ENCODE measurements around the gene ZNF584. TPM values are rescaled to one million over a fixed set of nuclear protein-coding genes. Genes with fewer than 3 reads are reported as not detected.
"Not testable (repeated sequence)": the region's sequence is repeated elsewhere in the genome, so short reads cannot be mapped to it uniquely, and the experiment has no call there.

Gene ZNF584
- total RNA-seq, 1 donor from 2014 or later, result 17.9 TPM

DNA sequence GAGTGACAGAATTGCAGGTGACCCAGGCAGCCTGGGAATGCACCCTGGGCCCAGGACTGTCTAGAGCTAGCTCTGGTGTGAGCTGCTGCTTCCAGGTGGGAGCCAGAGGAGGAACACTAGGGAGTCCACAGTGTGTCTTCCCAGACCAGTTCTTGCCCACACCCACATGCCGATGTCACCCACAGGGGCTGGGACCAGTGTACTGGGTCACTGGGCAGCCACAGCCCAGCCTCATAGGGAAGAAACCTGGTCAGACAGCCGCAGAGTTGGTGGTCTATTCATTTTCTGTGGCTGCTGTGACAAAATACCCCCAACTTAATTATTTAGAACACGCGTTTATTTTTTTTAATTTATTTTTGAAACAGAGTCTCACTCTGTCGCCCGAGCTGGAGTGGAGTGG lies 9.9 kb upstream of the ZNF584 start:
- H3K27me3 ChIP-seq, result no peaks in the 10 kb centered on the region
- no peak for DNase-seq (ENCODE audit: low spot score in 2 of 2)
- intact Hi-C loops (cut with DNase I), result no loop called here

DNA sequence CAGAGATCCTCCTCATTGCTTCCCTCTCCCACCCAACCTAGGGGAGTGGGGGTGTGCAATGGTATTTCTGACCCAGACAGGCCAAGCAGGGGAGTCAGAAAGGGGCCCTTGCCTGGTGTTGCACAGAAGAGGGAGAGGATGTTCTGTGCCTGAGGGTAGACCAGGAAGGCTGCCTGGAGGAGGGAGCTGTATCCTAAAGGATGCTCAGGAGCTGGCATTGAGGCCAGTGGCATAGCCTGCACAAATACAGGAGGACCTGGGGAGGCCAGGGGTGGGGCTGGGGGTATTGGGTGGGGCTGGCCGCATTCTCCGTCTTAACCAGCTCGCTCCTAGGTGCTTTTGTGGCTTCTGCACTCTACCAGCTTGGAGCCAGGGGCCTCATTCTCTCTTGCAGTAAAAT lies 8.5 kb upstream of the ZNF584 start:
- H3K4me3 ChIP-seq, result peak overlapping the region in 1 of 2 donors; percentile 67

More for the DNA sequence above, 9.9 kb upstream of the ZNF584 start:
- Histone ChIP-seq H3K36me3 (peaks cover 11 to 17% of the 10 kb centered on the region in 2 donors), H3K27ac (no peak overlapping the region), H3K4me3 (no peak overlapping the region), H3K9me3 (no peaks in the 10 kb centered on the region), H3K4me1 (peaks cover 7 to 10% of the 10 kb centered on the region in 2 donors)
- TF ChIP-seq, protein P1, sequence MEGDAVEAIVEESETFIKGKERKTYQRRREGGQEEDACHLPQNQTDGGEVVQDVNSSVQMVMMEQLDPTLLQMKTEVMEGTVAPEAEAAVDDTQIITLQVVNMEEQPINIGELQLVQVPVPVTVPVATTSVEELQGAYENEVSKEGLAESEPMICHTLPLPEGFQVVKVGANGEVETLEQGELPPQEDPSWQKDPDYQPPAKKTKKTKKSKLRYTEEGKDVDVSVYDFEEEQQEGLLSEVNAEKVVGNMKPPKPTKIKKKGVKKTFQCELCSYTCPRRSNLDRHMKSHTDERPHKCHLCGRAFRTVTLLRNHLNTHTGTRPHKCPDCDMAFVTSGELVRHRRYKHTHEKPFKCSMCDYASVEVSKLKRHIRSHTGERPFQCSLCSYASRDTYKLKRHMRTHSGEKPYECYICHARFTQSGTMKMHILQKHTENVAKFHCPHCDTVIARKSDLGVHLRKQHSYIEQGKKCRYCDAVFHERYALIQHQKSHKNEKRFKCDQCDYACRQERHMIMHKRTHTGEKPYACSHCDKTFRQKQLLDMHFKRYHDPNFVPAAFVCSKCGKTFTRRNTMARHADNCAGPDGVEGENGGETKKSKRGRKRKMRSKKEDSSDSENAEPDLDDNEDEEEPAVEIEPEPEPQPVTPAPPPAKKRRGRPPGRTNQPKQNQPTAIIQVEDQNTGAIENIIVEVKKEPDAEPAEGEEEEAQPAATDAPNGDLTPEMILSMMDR (IDR thresholded peaks at IDR 0.05), result no peak

DNA sequence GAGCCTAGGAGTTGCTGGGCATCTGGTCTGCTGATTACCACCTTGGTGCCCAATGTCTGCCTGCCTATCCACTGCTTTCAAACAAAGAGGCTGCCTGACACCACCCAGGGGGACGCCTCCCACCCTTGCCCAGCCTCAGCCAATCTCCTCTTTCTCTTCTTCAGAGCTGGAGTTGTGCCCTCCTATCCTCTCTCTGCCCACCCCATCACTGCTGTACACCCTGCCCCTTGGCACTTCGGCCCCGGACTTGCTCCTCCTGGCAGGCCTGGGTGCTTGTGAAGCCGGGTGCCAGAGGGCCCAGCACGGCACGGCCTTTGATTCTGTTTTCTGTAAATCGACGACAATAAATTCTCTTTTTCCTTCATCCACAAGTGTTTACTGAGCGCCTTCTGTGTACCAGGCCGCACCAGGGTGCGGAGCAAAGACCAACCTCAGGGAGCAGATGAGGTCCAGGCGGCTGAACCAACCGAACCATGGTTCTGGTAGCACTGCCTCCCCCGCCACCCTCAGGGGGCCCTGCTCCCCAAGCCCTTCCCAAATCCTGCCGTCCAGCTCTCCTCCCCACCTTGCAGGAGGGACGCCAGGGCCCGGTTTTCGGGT lies 8.0 kb upstream of the ZNF584 start:
- Histone ChIP-seq H3K27me3 (no peaks in the 10 kb centered on the region), H3K36me3 (no peaks in the 10 kb centered on the region), H3K9me3 (no peaks in the 10 kb centered on the region), H3K27ac (no peak overlapping the region), H3K4me3 (peak overlapping the region; percentile 66 to 67), H3K4me1 (peaks cover 7 to 10% of the 10 kb centered on the region in 2 donors)
- no peak for DNase-seq (ENCODE audit: low spot score in 2 of 2)
- intact Hi-C loops (cut with DNase I), result loop anchor here (2.0 kb wide), 1 partner anchor 98 kb away; no protein-coding TSS in a partner anchor
- TF ChIP-seq, protein P1 (IDR thresholded peaks at IDR 0.05), result no peak

More for the DNA sequence above, 8.5 kb upstream of the ZNF584 start:
- no peak overlapping the region for H3K27ac ChIP-seq
- peaks cover 7 to 10% of the 10 kb centered on the region in 2 donors for H3K4me1 ChIP-seq
- intact Hi-C loops (cut with DNase I), result loop anchor here (2.0 kb wide), 1 partner anchor 99 kb away; no protein-coding TSS in a partner anchor
- TF ChIP-seq, protein P1 (IDR thresholded peaks at IDR 0.05), result no peak
- H3K27me3 ChIP-seq, result no peaks in the 10 kb centered on the region
- H3K36me3 ChIP-seq, result peaks cover 0 to 3% of the 10 kb centered on the region in 2 donors
- no peaks in the 10 kb centered on the region for H3K9me3 ChIP-seq
- no peak for DNase-seq (ENCODE audit: low spot score in 2 of 2)

DNA sequence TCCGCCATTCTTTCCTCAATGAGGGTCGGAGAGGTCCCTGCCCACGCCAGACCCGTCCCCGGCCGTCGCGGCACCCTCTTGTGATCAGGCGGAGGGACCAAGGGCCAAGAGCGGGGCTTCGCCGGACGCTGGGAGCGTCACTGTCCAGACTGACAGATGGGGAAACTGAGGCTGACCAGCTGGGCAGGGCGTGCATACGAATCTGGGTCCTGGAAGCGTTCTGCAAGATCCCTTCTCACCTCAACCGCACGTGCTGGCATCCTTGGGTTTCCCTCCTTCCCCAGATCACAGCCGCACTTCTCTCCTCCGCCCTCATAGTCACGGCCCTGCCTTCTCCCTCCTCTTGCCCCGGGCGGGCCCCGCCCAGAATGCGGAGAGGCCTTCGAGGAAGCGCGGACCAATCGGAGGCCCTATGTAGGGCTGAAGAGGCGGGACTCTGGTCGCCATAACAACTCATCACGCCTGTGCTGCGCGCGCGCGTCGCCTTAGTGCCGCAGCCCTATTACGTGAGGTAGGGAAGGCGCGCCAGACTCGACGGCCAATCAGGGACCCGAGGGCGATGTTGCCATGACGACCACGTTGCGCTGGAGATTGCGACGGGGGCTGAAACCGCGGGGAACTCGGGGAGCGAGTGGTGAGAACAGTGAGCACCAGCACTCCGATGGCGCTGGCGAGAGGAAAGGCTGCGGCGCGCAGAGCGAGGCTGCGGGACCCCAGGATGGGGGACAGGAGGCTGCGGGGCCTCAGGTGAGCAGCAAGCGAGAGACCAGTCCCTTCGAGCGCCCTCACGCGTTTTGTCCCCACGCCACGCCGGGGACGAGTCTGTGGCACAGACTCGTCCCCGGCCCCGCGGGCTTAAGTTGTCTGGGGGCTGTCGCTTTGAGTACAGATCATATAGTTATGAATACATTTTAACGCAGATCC lies 7.3 kb upstream of the ZNF584 start:
- intact Hi-C loops (cut with DNase I), result loop anchor here (1.0 to 2.0 kb wide), 5 partner anchors 14 to 158 kb away; partner anchors contain the start of genes RPS5, ZNF132 and ZNF837
- TF ChIP-seq, protein P1 (IDR thresholded peaks at IDR 0.05), result peak in 1 of 3 experiments; percentile 30
- Histone ChIP-seq H3K4me1 (peaks cover 7 to 10% of the 10 kb centered on the region in 2 donors), H3K36me3 (no peaks in the 10 kb centered on the region), H3K27me3 (no peaks in the 10 kb centered on the region), H3K9me3 (no peaks in the 10 kb centered on the region), H3K27ac (no peak overlapping the region), H3K4me3 (peak overlapping the region; percentile 66 to 67)
- peak; percentile 99 for DNase-seq (ENCODE audit: low spot score in 2 of 2)

DNA sequence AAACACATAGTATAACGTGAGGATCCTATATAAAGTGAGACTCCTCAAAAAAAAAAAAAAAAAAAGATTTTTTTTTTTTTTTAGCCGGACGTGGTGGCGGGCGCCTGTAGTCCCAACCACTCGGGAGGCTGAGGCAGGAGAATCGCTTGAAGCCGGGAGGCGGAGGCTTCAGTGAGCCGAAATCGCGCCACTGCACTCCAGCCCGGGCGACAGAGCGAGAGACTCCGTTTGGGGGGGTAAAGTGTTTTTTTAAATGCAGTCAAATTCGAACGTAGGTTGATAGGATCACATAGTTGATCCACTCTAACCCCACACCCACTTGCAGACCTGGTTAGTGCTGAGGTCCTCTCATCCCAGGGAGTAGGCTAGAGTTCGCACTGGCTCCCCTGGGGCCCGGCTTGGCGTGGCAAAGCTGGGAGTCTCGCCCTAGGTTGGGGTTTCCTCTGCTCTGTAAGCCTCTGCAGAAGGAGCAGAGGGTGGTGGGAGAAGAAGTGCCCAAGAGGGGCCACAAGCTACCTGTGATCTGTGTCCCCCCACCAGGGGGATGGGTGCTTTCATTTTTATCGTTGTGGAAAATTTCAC lies 6.5 kb upstream of the ZNF584 start:
- Histone ChIP-seq H3K27me3 (no peaks in the 10 kb centered on the region), H3K36me3 (no peaks in the 10 kb centered on the region), H3K4me3 (peak overlapping the region; percentile 66 to 67), H3K27ac (no peak overlapping the region), H3K4me1 (peaks cover 7 to 10% of the 10 kb centered on the region in 2 donors), H3K9me3 (no peaks in the 10 kb centered on the region)
- DNase-seq (ENCODE audit: low spot score in 2 of 2), result no peak
- TF ChIP-seq, protein P1 (IDR thresholded peaks at IDR 0.05), result no peak
- intact Hi-C loops (cut with DNase I), result loop anchor here (1.0 to 2.0 kb wide), 5 partner anchors 15 to 157 kb away; partner anchors contain the start of genes RPS5, ZNF132 and ZNF837

DNA sequence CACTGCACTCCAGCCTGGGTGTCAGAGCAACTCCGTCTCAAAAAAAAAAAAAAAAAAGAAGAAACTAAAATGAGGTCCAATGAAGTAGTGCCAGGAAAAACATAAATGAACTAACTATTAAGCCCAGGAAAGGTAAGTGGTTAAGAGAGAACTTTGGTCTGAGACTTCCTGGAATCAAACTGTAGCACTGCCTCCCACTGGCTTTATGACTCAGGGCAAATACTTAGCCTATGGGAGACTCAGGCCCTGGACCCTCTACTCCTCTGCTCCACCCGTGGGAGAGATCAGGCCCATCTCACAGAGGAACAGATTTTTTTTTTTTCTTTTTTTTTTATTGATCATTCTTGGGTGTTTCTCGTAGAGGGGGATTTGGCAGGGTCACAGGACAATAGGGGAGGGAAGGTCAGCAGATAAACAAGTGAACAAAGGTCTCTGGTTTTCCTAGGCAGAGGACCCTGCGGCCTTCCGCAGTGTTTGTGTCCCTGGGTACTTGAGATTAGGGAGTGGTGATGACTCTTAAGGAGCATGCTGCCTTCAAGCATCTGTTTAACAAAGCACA lies 4.5 kb upstream of the ZNF584 start:
- H3K4me1 ChIP-seq, result peaks cover 7 to 17% of the 10 kb centered on the region in 2 donors
- DNase-seq (ENCODE audit: low spot score in 2 of 2), result not testable (repeated sequence)

More for the DNA sequence above, 4.5 kb upstream of the ZNF584 start:
- H3K9me3 ChIP-seq; H3K36me3 ChIP-seq; H3K4me3 ChIP-seq; intact Hi-C loops (cut with DNase I); H3K27ac ChIP-seq; H3K27me3 ChIP-seq: not testable (repeated sequence)
